WERI-Rb-1 (cell line): ENCODE data around the gene SHROOM2.

Source experiments
- DNase-seq: peaks from one replicate; pipeline ENCODE4 v3.0.0-alpha.2; 2020
- H3K27ac ChIP-seq: fragments of 250-450 bp; sonication (Bioruptor Pico); 2 replicates; pipeline ENCODE4 v1.5.1; 2020; ENCODE audit warnings: mild to moderate bottlenecking, moderate library complexity
- H3K27me3 ChIP-seq: fragments of 250-450 bp; sonication (Bioruptor Pico); 2 replicates; pipeline ENCODE4 v1.5.1; 2021; ENCODE audit warnings: mild to moderate bottlenecking, low read depth, moderate library complexity; ENCODE audit not compliant: insufficient read depth, severe bottlenecking
- H3K36me3 ChIP-seq: fragments of 250-450 bp; sonication (Bioruptor Pico); 2 replicates; pipeline ENCODE4 v1.5.1; 2020; ENCODE audit warnings: mild to moderate bottlenecking, moderate library complexity
- H3K4me3 ChIP-seq: 2 replicates; pipeline ENCODE4 v1.5.1; 2011; ENCODE audit warnings: low read depth, mild to moderate bottlenecking, control low read depth, low read length
- H3K9me3 ChIP-seq: fragments of 250-450 bp; sonication (Bioruptor Pico); 2 replicates; pipeline ENCODE4 v1.5.1; 2021; ENCODE audit warnings: mild to moderate bottlenecking, moderate library complexity; ENCODE audit not compliant: severe bottlenecking
- TF ChIP-seq, protein P1 (sequence below): IDR thresholded peaks from 2 replicates; pipeline ENCODE4 v1.5.1; 2011; ENCODE audit warnings: low read depth, mild to moderate bottlenecking, control low read depth, inconsistent platforms, low read length

Gene SHROOM2

DNA sequence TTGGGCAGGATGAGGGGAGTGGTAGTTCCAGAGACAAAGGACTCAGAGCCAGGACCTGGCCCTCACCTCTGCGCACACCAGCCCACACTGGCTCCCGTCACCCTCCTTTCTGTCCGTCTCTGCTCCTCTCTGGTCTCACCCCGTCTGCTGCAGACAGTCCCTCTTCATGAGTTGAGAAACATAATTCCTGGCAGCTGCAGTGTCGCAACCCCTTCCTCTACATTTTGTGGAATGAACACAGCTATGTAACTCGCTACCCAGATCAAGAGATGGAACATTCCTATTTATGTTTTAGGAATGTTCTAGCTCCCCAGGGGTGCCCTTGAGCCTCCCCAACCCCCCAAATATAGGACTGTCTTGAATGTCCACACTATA is 59.3 kb downstream of the SHROOM2 start:
- Histone ChIP-seq H3K4me3 (no peak overlapping the region), H3K36me3 (no peaks in the 10 kb centered on the region), H3K27me3 (peaks cover 7% of the 10 kb centered on the region), H3K27ac (no peak overlapping the region), H3K9me3 (no peaks in the 10 kb centered on the region)
- TF ChIP-seq, protein P1, sequence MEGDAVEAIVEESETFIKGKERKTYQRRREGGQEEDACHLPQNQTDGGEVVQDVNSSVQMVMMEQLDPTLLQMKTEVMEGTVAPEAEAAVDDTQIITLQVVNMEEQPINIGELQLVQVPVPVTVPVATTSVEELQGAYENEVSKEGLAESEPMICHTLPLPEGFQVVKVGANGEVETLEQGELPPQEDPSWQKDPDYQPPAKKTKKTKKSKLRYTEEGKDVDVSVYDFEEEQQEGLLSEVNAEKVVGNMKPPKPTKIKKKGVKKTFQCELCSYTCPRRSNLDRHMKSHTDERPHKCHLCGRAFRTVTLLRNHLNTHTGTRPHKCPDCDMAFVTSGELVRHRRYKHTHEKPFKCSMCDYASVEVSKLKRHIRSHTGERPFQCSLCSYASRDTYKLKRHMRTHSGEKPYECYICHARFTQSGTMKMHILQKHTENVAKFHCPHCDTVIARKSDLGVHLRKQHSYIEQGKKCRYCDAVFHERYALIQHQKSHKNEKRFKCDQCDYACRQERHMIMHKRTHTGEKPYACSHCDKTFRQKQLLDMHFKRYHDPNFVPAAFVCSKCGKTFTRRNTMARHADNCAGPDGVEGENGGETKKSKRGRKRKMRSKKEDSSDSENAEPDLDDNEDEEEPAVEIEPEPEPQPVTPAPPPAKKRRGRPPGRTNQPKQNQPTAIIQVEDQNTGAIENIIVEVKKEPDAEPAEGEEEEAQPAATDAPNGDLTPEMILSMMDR = no peak
- no peak for DNase-seq

DNA sequence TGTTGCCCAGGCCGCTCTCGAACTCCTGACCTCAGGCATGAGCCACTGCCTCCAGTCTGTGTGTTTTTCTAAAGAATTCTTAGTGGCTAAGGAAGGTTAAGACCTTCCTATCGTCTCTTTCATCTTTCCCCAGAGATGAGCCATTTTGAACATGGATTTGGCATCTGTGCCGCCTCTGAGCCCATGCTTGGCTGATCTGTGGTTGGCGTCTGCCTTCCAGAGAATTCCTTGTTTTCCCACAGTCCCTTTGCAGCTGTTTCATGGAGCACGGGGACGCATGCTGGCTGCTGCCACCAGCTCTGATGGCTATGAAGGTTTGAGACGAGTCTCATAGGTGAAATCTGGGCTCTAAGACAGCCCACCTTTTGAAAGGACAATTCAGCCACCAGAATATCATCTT is 60.4 kb downstream of the SHROOM2 start:
- TF ChIP-seq, protein P1 = no peak
- Histone ChIP-seq H3K27me3 (peaks cover 7% of the 10 kb centered on the region), H3K27ac (no peak overlapping the region), H3K9me3 (no peaks in the 10 kb centered on the region), H3K36me3 (no peaks in the 10 kb centered on the region), H3K4me3 (no peak overlapping the region)
- DNase-seq = no peak

DNA sequence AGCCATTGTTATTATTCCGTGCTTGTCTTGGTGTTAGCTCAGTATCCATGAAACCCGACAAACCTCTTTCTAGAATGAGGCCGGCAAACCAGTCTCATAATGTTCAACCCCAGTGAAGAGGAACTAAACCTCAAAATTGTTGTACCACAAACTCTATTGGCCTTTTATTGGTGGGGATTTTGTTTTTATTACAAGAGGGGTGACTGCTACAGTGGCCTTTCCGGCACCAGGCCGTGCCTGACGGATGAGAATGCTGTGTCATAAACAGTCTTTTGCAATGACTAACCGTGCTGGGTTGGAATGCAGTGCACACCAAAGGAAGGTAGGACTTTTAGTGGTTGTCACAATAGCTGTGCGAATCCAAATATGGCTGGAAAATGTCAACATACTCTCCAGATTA is 60.8 kb downstream of the SHROOM2 start:
- Histone ChIP-seq H3K4me3 (no peak overlapping the region), H3K27ac (no peak overlapping the region), H3K36me3 (no peaks in the 10 kb centered on the region), H3K27me3 (peaks cover 7% of the 10 kb centered on the region), H3K9me3 (no peaks in the 10 kb centered on the region)
- DNase-seq = no peak
- TF ChIP-seq, protein P1 = no peak

DNA sequence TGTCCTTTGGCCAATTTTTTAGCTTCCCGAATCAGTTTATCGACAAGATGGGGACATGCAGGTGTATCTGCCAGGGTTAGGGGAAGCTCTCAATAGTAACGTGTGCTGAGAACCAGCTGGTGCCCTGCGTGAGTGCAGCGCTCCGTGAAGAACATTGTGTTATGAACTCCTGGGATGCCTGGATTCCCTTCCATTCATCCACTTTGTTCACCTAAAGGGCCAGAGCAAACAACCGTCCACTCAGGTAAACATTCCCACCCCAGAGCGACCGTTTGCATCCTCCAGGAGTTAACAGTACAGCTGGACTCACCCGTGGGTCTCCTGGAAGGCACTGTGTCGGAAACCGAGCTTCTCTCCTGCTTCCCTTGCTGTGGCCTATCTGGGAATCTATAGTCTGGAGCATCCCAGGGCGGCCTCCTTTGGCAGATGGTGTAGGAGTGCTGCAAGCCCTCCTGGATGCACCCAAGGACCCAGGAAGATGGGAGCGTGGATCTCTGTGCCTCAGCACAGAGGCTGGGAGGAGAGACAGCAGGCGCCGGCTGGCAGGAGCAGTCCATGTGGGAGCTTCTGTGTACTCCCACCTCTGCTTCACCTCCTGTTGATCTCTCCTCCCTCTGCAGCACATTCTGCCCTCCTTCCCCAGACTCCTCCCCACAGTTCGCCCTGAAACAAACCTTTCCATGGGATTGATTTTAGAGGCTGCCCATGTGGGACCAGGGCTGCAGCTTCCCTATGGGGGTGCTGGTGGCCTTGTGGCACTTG is 62.7 kb downstream of the SHROOM2 start:
- TF ChIP-seq, protein P1 = no peak
- peaks cover 7% of the 10 kb centered on the region for H3K27me3 ChIP-seq
- H3K27ac ChIP-seq = no peak overlapping the region
- H3K36me3 ChIP-seq = no peaks in the 10 kb centered on the region
- H3K4me3 ChIP-seq = no peak overlapping the region
- DNase-seq = no peak
- H3K9me3 ChIP-seq = no peaks in the 10 kb centered on the region

DNA sequence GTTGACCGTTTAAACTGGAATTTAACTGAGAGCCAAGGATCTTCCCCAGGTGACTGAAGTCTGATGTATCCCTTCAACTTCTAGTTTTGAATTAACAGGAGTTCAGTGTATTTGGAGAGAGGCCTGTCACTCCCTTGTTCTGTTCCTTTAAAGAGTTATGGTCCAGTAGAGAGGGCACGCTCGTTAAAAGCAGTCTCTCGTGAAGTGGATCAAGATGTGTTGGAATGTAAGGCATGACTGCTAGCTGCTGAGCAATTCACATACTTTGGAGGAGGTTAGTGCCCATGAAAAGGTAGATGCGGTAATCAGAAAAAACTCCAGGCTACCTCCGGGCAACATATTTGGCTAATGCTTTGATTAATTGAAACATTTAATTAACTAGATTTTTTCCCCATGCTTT is 65.7 kb downstream of the SHROOM2 start:
- Histone ChIP-seq H3K36me3 (no peaks in the 10 kb centered on the region), H3K4me3 (no peak overlapping the region), H3K27me3 (peaks cover 8% of the 10 kb centered on the region), H3K9me3 (no peaks in the 10 kb centered on the region), H3K27ac (no peak overlapping the region)
- TF ChIP-seq, protein P1 = no peak
- no peak for DNase-seq

DNA sequence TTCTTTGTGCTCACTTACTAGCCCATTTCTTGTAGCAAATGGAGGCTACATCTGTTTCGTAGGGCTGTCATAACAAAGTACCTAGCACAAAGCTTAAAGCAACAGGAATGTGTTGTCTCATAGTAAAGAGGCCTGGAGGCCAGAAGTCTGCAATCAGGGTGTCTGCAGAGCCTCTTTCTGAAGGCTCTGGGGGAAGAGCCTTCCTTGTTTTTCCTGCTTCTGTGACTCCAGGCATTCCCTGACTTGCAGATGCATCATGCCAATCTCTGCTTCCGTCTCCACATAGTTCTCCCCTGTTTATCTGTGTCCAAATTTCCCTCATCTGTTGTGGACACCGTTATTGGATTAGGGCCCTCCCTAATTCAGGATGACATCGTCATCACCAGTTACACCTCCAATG is 67.1 kb downstream of the SHROOM2 start:
- TF ChIP-seq, protein P1 = no peak
- Histone ChIP-seq H3K9me3 (no peaks in the 10 kb centered on the region), H3K27me3 (peaks cover 8% of the 10 kb centered on the region), H3K4me3 (no peak overlapping the region), H3K36me3 (no peaks in the 10 kb centered on the region), H3K27ac (no peak overlapping the region)
- DNase-seq = no peak
